T follicular helper cell (primary cell): Measurements from ENCODE around the gene SATB2.

Experiments
- DNase-seq: peaks from one replicate; pipeline ENCODE4 v3.0.0-alpha.2; 2020; ENCODE audit warnings: low read depth

The SATB2 gene

DNA sequence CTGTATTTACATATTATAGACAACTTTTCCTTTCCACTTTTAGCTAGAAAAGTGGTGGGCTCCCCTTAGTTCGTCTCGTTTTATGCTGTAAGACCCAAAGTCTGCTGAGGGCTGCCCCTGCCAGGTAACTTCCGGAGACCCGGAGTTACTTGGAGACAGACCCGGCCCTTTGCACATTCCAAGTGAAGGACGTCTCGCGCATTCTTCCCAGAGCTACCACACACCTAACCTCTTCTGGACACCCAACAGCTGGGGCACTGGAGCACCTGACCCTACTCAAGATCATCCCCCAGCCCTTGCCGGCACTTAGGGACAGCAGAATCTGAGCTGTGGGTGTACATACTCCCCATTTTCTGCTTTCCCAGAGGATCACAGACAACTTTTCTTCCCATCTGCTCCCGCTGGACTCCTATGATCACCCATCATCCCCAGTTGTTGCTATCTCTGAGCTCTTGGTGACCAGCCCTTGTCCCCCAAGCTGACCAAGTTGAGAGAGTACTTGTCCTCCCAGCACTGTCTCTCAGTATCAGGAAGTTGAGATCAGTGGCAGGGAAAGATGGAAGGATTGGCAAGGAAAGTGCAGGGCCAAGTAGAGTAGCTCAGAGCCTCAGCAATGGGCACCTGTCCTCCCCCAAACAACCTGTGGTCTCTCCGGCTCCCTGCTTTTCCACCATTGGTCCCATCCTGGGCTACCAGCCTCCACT lies 8.4 kb upstream of the SATB2 start:
- DNase-seq: no peak

DNA sequence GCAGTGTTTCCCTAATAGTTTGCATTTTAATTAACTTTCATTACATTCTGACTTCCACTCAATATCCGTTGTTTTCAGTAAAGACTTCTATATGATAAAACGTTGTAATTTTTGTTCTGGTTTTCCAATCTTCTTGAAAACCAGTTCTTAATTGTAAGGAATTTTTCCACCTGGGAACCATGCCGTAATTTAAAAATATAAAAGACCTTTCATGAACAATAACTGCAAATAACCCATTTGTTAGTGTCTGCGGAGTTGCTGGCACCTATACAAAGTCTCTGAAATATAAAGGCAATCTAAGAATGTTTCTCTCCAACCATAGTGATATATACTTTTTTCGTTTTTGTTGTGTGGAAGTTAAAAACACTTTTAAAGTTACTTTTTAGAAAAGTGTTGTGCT lies 7.7 kb upstream of the SATB2 start:
- no peak for DNase-seq

DNA sequence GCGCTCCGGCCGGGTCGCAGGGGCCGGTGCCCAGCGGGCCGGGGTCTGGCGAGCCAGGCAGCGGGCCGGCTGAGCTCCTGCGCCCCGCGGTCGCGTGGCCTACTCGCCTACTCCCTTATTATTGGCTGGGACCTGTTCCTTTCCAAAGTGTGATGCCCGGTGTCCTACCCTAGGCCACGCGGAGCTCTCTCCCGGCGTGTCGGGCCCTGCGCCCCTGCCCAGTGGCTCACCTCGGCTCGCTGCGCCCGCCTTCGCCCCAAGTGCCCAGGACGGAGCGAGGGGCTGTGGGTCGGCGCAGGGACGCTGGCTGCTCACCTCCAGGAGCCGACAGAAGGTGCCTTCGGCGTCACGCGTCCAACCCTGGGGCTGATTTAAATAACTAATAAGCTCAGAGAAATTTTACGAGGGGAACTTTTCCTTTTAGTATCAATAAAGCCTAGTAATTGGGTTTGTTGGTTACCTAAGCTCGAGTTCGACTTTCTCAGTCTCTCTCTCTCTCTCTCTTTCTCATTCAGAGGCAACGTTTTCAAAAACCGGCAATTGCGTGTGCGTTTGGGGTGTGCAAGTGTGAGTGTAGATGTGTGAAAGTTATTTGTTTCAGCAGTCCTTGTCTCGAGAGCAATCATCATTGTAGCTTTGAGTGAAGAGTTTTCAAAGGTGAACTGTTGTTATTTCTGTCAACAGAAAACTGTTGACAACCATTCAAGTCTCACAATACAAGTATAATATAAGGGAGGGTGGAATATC lies 7.0 kb upstream of the SATB2 start:
- DNase-seq: no peak

DNA sequence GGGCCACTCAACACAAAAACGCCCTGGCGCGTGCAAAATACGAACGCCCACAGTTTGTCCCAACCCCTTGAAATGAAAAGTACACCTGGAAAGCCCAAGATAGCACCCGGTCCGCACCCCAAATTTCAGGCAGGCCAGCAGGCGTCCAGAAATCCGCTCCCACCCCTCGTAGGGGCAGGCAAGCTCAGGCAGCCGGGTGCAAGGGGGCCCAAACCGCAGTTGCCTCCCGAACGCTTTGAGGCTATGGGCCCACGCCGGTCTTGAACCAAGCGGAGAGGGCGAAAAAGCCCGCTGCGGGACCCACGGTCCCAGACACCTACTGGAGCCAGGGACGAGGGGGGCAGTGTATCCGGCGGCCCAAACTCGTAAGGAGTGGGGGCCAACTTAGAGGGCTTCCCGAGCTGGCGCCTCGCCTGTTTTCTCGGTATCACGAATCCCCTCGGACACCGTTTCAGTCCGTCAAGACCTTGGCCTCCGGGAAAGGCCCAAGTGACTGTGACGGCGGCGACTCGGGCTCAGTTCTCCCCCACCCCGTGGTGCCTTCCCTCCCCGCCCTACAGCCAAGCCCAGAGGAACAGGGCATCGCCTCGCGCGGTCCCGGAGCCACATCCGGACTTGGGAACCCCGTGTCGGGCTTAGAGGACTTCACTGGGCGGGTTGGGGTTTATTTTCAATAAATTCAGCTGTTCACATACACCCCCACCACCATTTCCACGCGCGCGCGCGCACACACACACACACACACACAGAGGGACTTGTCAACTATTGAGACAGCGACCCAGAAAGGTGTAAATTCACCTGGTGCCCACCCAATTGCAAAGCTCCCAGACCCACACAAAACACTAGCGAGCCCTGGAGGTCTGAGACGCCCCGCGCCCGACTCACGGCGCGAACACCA lies 6.2 kb upstream of the SATB2 start:
- no peak for DNase-seq

DNA sequence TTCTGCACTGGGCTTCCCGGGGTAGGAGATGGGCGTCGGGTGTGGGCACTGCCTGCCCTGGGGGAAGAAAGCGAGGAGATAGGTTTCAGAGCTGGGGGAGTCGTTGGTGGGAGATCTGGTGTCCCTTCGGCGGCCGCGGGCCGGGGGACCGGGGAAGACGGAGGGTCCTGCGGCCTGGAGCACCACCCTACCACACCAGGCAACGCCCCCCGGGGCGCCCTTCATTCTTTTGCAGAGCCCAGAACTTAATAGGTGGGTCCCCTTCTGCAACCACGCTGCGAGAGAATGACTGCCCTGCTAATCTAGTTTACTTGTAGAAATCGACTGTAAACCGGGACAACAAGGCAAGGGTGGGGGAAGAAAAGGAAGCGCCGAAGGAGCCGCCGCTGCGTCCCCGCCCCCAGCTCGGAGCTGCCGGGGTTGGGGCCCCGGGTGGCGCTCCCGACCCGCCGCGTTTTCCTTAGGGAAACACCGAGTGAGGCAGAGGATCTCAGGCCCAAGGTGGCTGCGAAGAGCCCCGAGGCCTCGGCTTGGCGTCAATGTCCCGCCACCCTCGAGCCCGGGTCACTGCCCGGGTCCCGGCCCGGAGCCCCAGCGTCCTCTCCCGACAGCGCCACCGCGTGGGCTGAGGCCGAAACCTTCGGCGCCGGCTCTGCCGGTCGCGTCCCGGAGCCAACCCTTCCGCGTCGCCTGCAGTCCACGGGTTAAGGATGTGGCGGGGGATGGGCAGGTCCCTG lies 5.4 kb upstream of the SATB2 start:
- no peak for DNase-seq

DNA sequence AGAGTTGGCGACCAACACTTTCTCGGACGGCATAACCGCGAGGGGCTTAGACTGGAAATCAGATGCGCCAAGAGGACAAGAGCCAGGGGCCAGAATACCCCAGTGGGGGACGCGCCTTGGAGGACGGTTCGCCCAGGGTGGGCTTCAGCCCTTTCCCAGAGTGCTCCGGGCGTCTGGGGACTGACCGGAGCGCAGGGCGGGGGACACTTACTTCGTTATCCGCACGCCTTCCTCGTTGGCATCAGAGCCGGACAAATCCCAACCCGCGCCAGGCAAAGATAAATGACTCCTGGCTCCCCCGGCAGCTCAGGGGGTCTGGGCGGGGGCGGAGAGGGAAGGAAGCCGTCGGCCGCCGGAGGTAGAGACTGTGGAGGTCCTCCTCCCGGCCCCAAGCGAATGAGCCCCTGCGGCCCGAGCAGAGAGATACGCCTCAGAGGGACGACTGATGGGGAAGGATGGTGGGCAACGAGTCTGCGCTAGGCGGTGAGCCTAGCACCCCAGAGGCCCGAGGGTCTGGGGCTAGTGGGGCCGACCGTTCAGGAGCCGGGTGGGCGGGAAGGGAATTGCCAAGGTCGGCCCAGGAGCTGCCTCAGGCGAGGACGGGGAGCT lies 4.7 kb upstream of the SATB2 start:
- no peak for DNase-seq

DNA sequence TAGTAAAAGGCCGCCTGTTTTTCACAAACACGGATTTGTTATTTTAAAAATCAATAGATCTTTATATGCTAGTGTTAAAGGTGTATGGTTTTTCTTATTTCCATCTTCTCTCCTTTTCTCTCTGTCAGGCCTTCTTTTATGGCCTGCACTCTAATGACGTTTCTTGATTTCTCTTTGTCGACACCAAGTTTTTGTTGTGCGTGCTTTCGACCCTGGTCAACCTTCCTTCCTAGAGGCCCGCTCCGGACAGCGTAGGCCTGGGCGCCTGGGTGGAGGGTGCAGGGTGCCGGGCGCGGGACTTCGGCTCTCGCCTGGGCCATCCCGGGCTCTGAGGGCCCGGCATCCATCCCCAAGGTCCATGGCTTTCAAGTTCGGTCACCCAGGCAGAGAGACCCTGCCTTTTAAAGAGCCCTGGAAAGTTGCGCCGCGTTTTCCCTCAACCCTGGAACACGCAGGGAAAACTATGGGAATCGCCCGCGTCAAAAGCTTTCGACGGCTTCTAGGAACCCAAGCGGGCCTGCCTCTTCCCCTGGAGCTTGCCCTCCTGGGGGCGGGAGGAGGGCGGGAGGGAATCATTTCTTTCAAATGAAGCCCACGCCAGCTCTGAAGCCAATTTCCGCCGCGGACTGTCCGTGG lies 4.1 kb upstream of the SATB2 start:
- no peak for DNase-seq

DNA sequence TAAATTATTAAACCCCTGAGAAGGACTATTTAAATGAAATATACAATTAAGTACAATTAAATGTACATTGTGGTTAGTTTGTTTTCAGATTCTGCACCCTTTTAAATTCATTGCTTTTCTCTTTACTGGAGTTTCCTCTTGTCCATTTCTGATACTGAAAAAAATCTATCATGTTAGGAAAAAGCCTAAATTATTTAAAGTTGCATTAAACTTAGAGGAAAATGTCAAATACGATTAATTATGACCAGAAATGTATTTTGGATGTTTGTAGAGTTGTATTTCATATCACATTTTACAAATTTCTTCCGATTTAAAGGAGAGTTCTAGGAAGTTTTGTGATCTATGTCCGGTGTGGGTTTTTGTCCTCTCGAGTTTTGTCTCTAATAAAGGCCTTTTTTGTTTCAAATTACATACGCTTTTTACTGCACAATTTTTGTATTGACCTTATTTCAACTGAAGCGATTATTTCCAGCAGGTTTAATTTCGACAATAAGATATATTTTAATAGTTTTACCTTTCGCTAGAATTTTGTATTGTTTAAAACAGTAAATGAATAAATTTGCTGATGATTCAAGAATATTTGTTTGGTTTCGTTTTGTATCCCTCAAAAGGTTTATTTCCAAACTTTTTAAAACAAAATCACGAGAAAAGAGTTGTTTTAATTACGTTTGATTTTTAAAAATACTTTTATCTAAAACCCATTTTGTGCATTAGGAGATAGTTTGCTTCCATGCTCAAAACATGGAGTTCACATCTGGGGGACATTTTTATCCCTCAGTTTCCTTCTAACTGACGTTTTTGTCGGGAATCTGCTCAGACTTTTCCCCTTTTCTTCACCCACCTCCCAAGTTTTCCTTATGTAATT lies 3.3 kb upstream of the SATB2 start:
- no peak for DNase-seq

DNA sequence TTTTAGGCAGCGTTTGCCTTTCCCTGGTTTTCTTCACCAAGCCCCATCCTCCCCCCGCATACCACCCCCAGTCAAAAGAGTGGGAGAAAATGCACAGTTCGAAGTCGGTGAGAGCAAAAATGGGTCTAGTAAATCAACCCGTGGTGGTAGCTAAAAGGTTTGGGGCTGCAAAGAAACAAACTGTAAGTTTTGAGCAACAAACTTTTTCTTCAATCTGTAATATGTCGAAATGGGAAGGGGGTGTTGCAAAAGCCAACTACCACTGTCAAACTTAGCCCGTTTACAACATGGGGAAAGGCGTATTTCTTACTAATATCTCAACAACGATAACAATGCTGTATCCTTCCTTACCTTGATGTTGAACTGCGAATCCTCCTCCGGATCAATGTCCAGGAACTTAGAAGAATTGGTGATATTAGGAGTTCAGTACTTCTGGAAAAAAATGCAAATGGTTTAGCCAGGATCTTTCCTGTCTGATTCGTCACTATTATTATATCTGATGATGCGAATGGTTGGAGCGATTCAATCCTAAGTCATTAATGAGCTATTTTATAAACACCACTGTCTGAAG lies 2.4 kb upstream of the SATB2 start:
- no peak for DNase-seq

DNA sequence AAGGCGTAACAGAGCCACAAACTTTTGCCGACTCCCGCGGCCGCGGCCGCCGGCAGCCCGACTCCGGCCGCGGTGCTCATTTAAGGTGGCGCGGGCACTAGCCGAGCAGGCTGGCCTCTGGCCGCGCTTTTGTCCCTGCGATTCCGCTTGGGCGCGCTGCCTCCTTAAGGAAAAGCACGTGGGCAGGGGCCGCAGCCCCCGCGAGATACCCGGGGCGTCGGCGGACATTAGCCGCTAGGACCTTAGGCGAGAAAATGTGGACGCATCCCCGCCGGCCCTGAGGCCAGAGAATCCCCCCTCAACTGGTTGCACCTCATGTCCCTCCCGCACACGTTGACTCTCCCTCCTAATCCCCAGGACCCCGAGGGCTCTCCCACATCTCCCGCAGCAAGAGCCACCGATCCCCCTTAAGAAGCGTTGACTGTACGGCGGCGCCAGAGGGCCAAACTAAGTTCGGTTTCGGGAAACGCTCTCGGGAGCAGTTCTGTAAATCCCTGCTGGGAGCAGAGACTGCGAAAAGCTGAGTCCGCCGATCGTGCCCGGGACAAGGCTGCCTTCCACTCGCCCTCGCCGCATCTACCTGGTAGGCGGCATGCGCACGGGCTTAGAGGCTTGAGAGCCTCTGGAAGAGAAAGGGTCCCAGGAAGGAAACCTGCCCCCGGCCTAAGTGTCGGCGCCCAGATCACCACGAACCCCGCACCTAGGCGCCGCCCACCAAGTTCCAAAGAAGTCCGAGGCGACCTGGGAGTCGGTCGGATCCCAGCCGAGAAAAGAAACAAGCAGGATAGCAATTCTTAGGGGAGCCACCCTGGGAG lies 1.8 kb upstream of the SATB2 start:
- peak; percentile 47 for DNase-seq

DNA sequence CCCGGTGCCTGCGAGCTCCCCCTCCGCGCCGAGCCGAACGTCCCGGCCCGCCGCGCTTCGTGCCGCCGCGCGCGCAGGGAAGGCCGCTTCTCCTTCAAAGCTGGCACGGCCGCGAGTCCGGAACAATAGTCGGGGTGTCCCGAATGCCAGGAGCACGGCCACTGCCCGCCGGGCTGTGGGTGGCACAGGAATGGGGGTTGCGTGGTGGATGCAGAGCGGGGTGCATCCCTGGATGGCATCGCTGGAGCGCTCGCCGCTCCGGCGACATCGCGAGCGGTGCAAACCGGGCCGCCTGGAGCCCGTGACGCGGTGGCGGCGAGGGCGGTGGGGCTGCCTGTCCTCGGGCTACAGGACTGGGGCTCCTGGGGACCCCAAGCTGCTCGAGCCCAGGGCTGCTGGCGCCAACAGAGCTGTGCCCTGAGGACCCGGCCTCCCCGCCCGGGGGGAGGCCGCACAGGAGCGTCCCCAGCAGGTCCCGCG lies 1.1 kb upstream of the SATB2 start:
- no peak for DNase-seq

DNA sequence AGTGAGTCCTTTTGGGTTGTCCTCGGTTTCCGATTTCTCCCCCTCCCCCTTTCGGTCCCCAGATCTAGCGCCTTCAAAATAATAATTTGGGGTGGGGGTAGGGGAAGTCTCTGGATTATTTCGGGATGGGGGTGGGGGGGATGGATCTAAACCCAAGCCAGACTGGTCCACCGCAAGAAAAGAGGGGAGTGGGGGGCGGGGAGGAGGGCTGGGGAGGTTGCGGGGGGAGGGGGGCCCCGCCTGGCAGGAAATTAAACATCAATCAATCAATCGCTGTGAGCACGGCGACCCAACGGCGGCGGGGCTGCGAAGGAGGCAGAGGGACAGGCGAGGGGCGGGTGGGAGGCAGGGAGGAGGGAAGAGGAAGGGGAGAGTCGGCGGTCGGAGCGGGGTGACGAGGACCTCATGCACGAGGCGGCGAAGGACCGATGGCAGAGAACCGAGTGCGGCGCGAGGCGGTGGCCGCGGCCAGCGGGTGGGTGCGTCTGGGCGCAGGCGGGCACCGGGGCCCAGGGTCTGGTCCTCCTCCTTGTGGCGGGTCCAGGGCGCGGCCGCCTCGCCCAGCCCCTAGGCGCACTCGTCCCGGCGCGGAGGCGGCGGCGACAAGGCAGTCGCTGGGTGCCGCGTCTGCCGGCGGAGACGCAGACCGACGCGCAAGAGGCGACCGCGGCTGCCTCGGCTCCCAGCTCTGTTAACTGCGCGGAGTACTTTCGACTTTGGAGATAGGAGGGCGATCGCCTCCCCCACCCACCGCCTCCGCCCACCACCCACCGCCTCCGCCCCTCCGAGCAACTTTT lies 468 bp upstream of the SATB2 start:
- no peak for DNase-seq

DNA sequence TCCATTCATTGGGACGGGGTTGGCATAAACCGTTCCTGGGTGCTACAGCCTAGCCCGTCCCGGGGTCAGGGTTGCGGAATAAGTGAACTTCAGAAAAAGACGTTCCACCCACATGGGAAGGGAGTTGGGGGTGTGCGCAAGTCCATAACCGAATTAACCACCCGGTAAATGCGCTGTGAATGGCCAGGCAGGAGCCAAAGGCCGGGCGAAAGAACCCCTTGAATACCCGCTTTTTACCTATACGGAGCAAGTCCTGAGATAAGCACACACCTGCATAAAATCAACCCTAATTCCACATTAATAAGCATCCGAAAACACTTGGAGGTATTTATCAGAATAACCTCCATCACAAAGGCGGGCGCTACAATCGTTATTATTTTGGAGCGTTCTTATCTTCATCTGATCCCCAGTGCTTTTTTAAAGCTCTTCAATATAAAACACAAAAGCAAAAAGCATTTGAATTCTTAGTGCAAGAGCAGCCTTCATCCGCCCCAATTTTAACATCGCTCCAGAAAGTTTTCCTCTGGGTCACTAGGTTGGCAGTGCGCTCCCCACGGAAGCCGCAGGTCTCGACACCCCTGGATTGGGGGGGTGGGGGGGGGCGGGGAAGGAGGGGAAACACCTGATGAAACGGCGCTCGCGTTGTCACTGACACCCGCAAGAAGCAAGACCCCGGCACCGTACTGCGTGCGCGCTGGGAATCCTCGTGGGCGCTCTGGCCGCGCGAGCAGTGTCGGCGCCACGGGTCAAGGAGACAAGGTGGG lies 1.2 kb downstream of the SATB2 start:
- no peak for DNase-seq

DNA sequence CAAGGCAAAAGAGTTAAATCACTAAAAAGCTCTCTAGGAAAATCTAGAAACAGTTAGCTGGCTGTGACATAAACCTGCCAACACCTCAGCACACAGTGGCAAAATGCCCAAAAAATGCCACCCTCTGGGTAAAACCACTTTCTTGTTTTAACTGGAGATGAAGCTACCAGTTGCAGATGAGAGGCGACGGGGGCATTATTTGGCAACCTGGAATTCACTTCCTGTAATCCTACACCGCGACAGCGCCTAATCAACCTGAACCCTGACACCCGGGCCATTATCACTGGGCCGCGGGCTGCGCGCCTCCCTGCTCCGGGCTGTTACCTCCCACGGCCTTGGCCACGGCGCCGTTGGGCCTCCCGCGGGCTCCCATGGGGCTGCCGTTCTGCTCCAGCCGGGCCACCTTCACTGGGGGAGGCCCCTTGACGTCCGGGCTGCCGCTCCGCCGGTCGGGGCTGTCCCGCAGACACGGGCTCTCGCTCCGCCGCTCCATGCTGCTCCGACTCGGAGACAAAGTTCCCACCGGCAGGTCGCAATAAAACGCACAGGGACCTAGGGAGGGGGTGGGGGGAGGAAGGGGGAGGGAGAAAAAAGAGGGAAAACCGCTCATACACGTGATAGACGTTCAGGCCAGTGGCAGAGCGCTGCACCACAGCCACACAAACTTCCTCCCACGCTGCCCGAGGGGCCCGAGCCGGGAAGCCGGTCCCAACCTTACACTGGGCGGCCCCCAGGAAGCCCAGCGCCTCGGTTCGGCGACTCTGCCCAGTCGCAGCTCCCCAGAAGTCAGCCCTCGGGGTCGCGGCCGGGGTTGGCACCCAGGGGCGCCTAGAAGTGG lies 2.0 kb downstream of the SATB2 start:
- DNase-seq: no peak

DNA sequence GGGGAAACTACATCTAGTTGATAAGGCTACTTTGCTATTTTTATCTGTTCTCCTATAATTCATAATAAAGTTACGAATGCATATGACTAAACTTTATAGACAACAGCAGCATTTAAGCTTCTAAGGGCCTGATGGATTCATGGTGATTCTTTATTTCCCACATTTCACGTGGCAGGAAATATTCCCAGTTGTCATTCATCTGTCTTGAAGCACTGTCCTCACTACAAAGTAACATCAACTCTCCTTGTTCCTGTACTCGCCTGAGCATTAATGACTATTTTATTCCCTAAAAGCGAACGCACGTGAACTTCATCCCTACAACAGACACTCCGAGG lies 2.6 kb downstream of the SATB2 start:
- no peak for DNase-seq

DNA sequence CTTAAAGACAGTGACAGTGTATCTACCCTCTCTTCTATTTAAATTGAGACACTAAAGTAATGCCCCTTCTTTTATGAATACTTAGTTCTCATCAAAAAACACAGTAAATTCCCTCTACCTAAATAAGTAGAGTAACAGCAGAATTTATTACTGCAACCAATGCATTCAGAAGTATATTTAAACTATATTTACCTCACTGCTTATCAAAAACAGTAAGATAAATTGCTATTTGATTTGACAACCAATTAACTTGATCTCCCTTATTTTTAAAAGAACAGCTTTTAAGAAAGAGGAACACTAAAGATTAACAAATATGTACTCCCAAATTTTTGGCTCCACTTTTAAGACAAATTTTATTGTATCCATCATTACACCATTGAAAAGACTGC lies 4.8 kb downstream of the SATB2 start:
- no peak for DNase-seq
